ENCODE data around the gene SNX17.
A peak's percentile ranks its signal among the peaks of the same experiment; 100 is the strongest.

The SNX17 gene

DNA sequence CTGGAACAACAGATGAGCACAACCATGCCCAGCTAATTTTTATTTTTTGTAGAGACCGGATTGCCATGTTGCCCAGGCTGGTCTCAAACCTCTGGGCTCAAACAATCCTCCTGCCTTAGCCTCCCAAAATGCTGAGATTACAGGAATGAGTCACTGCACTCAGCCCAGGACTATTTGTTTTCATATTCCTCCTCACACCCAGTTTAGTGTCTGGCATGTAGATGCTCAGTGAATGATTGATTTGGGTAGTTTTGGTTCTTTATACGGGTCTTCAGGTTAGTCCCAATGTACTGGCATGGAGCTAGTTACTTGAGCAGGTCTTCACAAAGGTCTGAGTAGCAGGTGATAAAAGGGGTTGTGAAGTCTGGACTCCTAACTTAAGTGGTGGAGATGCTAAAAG is 6.5 kb upstream of the SNX17 start:
- DNase-seq (ENCODE audit: low read depth), result no peak

GRCh38 chr2:27369471-27370025 is 868 bp upstream of the SNX17 start:
- no peak for DNase-seq (ENCODE audit: low read depth)

DNA sequence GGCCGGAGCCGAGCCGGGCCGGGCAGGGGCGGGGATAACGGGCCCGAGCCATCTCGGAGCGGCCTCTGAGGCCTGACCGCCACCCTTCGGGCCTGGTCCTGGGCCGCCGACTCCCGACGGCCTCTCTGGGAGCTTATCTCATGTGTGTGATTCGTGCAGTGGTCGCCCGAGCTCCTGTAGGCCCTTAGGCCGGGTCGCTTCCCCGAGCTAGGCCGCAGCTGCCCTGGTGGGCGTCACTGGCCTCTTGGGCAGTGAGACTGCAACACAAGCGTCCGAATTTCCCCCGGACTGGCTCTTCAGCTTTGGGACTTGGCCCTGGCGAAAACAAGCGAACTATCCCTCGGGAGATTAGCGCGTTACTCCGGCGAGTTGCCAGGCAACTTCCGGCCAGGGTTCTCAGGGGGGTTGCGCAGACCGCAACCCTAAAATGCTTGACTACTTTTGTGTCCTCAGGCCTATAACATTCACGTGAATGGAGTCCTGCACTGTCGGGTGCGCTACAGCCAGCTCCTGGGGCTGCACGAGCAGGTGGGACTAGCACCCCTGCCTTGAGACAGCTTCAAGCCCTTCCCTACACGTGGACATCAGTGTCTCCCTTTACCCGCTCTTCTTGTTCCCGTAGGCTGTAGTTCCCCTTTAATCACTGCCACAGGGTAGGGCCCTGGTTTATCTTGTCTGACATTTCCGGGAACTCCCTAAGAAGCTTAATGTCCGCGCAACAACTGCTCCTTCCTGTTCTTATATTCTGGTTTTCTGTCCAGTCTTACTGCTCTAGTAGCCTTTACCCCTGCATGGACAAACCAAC is 602 bp downstream of the SNX17 start:
- DNase-seq (ENCODE audit: low read depth), result no peak

- no peak for DNase-seq (ENCODE audit: low read depth)
These were observed 2.5 kb downstream of the SNX17 start for GRCh38 chr2:27372937-27373336.

DNA sequence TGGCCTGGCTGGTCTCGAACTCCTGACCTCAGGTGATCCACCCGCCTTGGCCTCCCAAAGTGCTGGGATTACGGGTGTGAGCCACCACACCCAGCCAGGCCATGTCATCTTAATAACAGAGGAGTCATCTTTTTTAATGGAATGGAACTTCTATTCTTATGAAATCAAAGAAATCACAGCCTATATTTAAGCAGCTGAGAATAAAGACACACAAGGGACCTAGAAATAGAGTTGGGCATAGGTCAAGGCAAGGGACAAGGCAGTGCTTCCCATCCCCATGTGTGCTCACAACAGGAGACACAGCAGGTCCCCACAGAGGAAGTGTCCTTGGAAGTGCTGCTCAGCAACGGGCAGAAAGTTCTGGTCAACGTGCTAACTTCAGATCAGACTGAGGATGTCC is 3.2 kb downstream of the SNX17 start:
- DNase-seq (ENCODE audit: low read depth), result no peak

DNA sequence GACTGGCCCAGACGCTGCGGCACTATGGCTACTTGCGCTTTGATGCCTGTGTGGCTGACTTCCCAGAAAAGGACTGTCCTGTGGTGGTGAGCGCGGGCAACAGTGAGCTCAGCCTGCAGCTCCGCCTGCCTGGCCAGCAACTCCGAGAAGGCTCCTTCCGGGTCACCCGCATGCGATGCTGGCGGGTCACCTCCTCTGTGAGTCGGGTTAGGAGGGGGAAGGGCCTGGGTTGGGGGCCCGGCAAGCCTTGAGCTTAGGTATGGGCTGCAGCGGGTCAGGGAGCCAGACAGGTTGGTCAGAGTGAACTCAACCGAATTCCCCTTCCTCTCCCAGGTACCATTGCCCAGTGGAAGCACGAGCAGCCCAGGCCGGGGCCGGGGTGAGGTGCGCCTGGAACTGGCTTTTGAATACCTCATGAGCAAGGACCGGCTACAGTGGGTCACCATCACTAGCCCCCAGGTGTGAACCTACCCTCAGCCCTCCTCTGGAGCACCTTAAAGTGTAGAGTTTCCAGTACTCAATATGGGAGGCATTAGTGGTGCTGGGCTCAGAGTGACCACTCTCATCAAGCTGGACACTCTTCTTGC is 5.2 kb downstream of the SNX17 start:
- DNase-seq (ENCODE audit: low read depth), result no peak

DNA sequence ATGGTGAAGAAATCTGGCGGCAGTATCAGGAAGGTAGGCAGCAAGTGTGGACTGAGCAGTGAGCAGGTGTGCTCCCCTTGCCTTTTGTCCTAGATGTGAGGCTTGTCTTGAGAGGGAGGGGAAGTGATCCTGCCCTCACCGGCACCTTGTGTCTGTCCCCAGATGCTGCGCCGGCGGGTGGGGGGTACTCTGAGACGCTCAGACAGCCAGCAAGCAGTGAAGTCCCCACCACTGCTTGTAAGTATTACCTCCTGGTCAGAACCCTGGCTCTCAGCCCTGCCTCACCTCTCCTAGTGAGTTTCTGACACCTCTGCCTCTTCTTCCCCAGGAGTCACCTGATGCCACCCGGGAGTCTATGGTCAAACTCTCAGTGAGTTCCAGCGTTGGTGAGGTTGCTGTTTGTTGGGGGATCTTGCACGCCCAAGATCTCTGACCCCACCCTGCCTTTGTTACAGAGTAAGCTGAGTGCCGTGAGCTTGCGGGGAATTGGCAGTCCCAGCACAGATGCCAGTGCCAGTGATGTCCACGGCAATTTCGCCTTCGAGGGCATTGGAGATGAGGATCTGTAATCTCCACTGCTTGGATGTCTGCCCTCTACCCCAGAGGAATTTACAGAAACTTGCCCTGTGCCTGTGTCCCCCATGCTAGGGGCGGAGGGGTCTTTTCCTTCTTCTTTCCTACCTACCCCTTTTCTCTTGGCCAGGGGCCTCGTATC is 5.9 kb downstream of the SNX17 start:
- DNase-seq (ENCODE audit: low read depth), result no peak

GRCh38 chr2:27376866-27377617 is 6.6 kb downstream of the SNX17 start:
- no peak for DNase-seq (ENCODE audit: low read depth)

- DNase-seq (ENCODE audit: low read depth), result no peak
These were observed 7.2 kb downstream of the SNX17 start for GRCh38 chr2:27377618-27378095.

DNA sequence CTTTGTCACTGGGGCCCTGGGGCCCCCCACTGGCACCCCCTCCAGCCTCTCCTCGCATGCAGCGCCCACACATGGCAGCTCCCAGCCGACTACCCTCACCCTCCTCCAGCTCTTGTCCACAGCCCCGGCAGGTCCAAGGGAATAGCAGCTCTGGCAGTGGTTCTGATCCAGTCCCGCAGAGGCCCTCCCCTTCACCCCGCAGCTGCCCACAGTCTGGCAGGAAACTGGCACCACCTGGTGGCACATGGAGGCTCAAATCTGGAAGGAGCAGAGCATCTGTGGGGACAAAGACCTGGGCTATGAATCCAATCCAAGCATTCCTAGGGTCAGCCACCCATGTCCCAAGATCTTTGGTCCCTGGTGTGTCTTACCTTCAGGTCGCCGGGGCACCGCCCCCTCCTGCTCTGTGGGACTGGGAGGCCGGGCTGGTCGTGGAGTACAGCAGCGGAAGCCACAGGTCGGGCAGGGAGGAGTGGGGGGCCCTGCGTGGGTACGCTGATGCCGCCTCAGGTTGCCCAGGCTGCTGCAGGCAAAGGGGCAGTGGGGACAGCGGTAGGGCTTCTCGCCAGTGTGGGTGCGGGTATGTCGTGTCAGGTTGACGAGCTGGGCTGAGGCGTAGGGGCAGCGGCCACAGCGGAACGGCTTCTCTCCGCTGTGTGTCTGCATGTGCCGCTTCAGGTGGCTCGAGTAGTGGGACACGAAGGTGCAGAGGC is 7.8 kb downstream of the SNX17 start:
- no peak for DNase-seq (ENCODE audit: low read depth)

DNA sequence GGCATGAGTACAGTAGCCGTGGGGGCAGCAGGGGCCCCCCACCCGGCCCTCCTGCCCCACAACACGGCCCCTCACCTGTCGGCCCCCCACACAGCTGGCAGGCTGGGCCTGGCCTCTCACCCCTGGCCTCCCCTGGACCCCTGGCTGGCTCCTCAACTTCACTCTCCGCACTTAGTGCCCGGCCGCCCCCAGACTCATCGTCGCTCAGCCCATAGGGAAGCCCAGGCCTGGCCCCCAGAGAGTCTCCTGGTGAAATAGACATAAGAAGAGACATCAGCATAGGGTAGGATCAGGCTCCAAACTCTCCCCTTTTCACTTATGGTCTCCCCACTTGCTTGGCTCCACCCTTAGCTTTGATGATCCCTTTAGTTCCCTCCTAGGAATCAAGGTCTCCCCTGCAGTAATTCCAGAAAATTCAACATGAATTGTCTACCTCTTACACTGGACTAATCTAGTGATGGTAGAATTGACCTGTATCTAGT is 8.4 kb downstream of the SNX17 start:
- no peak for DNase-seq (ENCODE audit: low read depth)

DNA sequence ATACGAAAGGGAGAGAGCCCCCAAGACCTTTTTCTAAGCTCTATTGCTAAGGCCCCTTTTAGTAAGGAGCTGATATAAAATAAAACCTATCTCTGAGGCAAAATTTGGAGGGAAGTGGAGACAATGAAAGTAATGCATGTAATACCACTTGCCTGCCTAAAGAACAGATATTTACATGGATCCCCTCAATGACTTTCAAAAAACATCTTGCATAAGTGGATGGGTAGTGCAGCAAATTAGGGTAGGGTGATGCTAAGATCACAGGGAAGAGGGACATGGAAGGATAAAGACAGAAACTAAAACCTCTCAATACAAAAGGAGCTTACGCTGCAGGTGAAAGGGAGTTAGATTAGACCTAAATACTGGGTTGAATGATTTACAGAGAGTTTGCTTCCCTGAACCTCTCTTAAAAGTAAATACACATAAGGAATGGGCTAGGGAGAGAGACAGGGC is 9.0 kb downstream of the SNX17 start:
- no peak for DNase-seq (ENCODE audit: low read depth)

DNA sequence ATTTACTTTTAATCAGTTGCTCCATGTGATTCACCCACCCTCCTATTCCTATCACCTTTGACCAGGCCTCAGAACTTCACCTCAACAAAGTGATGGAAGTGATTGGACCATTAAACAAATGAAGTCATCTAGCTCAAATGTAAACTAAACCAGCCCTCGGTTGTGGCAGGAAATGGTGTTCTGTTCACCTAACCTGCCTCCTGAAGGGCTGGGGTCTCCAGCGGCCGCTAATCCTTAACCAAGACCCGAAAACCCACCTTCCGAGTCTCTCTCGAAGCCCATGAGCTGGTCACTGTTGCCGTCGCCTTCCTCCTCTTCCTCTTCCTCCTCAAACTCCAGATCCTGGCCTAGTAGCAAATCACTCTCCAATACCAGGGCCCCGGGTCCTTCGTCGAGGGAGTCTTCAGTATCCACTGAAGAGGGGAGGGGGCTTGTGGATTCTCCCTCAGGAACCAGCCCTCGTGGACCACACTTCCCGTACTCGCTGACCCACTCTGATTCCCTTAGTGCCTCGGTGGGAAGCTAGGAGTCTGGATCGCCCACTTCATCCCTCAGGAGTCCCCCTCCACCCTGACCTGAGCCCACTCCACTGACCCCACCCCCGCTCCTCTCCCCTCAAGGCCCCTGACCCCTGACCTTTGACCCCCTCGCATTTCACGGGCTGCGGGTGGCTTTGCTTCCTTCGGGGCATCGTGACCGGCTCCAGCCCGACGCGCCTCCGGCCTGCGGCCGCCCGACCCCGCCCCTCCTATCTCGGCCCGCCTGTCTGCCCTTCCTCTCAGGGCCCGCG is 9.6 kb downstream of the SNX17 start:
- no peak for DNase-seq (ENCODE audit: low read depth)

DNA sequence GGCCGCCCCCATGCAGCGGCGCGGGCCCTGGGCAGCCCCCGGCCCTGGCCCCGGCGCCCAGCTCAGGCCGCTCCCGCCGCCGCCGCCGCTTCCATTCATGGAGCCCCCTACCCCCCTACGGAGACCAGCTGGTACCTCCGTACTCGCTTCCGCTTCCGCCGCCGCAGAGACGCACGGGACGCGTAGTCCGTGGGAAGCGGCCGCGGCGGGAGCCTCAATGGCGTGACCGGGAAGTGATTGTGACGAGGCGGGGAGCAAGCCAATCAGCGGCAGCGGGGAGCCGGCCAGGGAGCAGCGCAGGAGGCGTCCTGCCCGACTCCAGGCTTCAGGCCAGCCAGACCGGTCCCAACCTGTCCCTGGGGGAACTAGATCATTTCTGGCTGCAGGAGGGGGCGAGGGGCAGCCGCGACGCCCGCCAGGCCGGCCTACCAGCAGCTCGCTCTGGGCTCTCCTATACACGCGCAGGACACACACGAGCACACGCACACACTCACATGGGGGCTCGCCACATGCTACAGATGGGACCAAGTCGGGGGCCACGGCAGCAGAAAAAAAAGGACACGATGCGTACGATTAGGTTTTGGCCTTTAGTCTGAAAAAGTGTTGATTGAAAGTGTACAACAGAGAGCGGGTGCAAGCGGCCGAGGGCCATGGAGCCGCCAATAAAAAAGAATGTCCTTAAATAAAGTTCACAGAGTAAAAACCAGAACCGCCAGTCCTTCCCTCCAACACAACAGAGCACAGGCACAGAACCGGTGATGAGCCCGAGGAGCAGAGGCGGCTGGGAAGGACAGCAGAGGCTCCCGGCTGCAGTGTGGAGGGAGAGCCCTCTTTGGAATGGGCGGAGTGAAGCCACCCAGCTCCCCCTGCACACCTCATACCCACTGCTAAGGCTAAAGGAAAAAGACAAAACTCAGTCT is 10.5 kb downstream of the SNX17 start, which contains the start of gene ZNF513:
Gene ZNF513, minus strand, starts transcription at position 109 of the 920 bp plus-strand sequence. CDS start 208 bp downstream, outside the sequence.
- peak; percentile 71 for DNase-seq (ENCODE audit: low read depth)

- no peak for DNase-seq (ENCODE audit: low read depth)
These were observed 11.3 kb downstream of the SNX17 start for GRCh38 chr2:27381577-27382181.

GRCh38 chr2:27390822-27391679 is 20.6 kb downstream of the SNX17 start:
- no peak for DNase-seq (ENCODE audit: low read depth)

DNA sequence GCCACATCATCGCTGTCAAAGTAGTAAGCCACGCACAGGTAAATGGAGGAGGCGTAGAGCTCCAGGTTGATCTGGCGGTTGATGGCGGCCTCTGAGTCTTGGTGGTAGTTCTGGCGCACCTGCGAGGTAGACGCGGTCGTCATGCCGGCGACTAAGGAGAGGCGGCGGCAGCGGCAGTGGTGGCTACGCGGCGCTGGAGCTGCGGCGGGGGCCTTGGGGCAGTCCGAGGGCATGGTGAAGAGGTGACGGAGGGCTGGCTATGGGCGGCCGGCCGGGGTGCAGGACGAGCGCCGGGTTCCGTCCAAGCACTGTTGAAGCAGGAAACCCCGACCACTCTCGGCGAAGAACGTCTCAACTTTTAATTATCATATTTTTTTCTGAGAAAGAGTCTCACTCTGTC is 22.8 kb downstream of the SNX17 start:
- no peak for DNase-seq (ENCODE audit: low read depth)

DNA sequence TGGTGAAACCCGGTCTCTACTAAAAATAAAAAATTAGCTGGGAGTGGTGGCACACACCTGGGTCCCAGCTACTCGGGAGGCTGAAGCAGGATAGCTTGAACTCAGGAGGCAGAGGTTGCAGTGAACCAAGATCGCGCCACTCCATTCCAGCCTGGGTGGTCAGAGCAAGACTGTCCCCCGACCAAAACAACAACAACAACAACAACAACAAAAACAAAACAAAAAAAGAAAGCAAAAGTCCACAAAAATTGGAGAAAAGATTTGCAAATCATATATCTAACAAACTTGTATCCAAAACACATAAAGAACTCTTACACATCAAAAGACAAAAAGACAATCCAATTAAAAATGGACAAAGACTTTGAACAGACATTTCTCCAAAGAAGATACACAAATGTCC is 28.5 kb downstream of the SNX17 start:
- no peak for DNase-seq (ENCODE audit: low read depth)
